Hepatocyte (in vitro differentiated cells): ENCODE measurements around the gene NPLOC4. TPM values are rescaled to one million over a fixed set of nuclear protein-coding genes. Genes with fewer than 3 reads are reported as not detected.

Experiments
- DNase-seq: peaks from one replicate; pipeline ENCODE4 v3.0.0-alpha.2; 2016; ENCODE audit warnings: low spot score
- H2AFZ ChIP-seq: fragments of 200-600 bp; sonication (generic); 2 replicates; pipeline ENCODE4 v1.6.0; 2016; ENCODE audit warnings: antibody characterized with exemption, mild to moderate bottlenecking
- H3K27ac ChIP-seq: fragments of 200-600 bp; sonication (generic); 2 replicates; pipeline ENCODE4 v1.5.1; 2016; ENCODE audit warnings: mild to moderate bottlenecking
- H3K27me3 ChIP-seq: fragments of 200-600 bp; sonication (generic); 2 replicates; pipeline ENCODE4 v1.6.1; 2016
- H3K36me3 ChIP-seq: fragments of 200-600 bp; sonication (generic); replicated peaks from 2 replicates; pipeline ENCODE4 v1.5.1; 2016; ENCODE audit warnings: low read depth; ENCODE audit not compliant: insufficient read depth
- H3K4me1 ChIP-seq: fragments of 200-600 bp; sonication (generic); 2 replicates; pipeline ENCODE4 v1.5.1; 2016; ENCODE audit warnings: mild to moderate bottlenecking, moderate library complexity; ENCODE audit not compliant: insufficient read depth
- H3K4me2 ChIP-seq: fragments of 200-600 bp; sonication (generic); 2 replicates; pipeline ENCODE4 v1.6.0; 2016
- H3K4me3 ChIP-seq: fragments of 200-600 bp; sonication (generic); 2 replicates; pipeline ENCODE4 v1.5.1; 2016; ENCODE audit warnings: mild to moderate bottlenecking
- H3K79me2 ChIP-seq: fragments of 200-600 bp; sonication (generic); 2 replicates; pipeline ENCODE4 v1.6.0; 2017; ENCODE audit warnings: mild to moderate bottlenecking
- H3K9me2 ChIP-seq: fragments of 200-600 bp; sonication (generic); replicated peaks from 2 replicates; pipeline ENCODE4 v1.6.0; 2017; ENCODE audit warnings: mild to moderate bottlenecking; ENCODE audit not compliant: insufficient read depth
- H3K9me3 ChIP-seq: fragments of 200-600 bp; sonication (generic); 2 replicates; pipeline ENCODE4 v1.5.1; 2016; ENCODE audit warnings: low read depth, mild to moderate bottlenecking
- H4K20me1 ChIP-seq: fragments of 200-600 bp; sonication (generic); 2 replicates; pipeline ENCODE4 v1.6.0; 2016; ENCODE audit warnings: mild to moderate bottlenecking; ENCODE audit not compliant: insufficient read depth, poor library complexity, severe bottlenecking
- CTCF ChIP-seq: fragments of 200-600 bp; sonication (generic); IDR thresholded peaks from 2 replicates; pipeline ENCODE4 v1.5.1; 2016; ENCODE audit warnings: antibody characterized with exemption, mild to moderate bottlenecking; ENCODE audit not compliant: poor library complexity
- EZH2 ChIP-seq: fragments of 200-600 bp; sonication (generic); IDR thresholded peaks from 2 replicates; pipeline ENCODE4 v1.6.1; 2016; ENCODE audit warnings: antibody characterized with exemption, mild to moderate bottlenecking, borderline replicate concordance
- EZH2phosphoT487 ChIP-seq: fragments of 200-600 bp; sonication (generic); IDR thresholded peaks from one replicate; pipeline ENCODE4 v1.6.1; 2018; ENCODE audit warnings: antibody characterized with exemption, mild to moderate bottlenecking, low read depth, moderate library complexity; ENCODE audit not compliant: unreplicated experiment, severe bottlenecking
- WGBS: methylation state at CpG from one replicate; pipeline ENCODE4 v1.1.6; 2016; ENCODE audit warnings: low lambda C conversion rate; ENCODE audit errors: missing lambda C conversion rate; 5-methylcytosine and 5-hydroxymethylcytosine counted together
- polyA plus RNA-seq: library from polyadenylated mRNA; unstranded; fragments of >200 nt; fragmentation: Nextera tagmentation; extraction: Ambion mirVana; gene quantifications from 2 replicates; pipeline ENCODE4 v1.2.1, GENCODE V29; 2016
- total RNA-seq: library from RNA; depleted of rRNA; stranded (reverse); fragments of >200 nt; gene quantifications from 2 replicates; pipeline ENCODE4 v1.2.3, GENCODE V29; 2014

NPLOC4 gene
- total and polyA plus RNA-seq, 2 experiments from 2014 or later: 53.7 to 54.6 TPM

GRCh38 chr17:81576621-81577277 lies 60.2 kb downstream of the NPLOC4 start:
- Histone ChIP-seq H3K9me2 (no peaks in the 10 kb centered on the region), H2AFZ (no peak overlapping the region), H3K79me2 (peaks cover 13% of the 10 kb centered on the region), H4K20me1 (peaks cover 6% of the 10 kb centered on the region), H3K27ac (peak overlapping the region; percentile 69), H3K9me3 (no peaks in the 10 kb centered on the region), H3K4me2 (peak overlapping the region; percentile 42), H3K36me3 (no peaks in the 10 kb centered on the region), H3K4me1 (peaks cover 19% of the 10 kb centered on the region), H3K4me3 (no peak overlapping the region), H3K27me3 (no peaks in the 10 kb centered on the region)
- TF ChIP-seq CTCF: no peak
- TF ChIP-seq EZH2: no peak
- no peak for TF ChIP-seq EZH2phosphoT487
- WGBS: 61% methylated on average over 15 of the region's 17 CpGs
- DNase-seq: no peak

- Histone ChIP-seq H3K4me3 (no peak overlapping the region), H3K4me2 (no peak overlapping the region), H3K4me1 (peaks cover 19% of the 10 kb centered on the region), H3K27ac (no peak overlapping the region), H2AFZ (no peak overlapping the region), H3K36me3 (no peaks in the 10 kb centered on the region), H3K27me3 (no peaks in the 10 kb centered on the region), H3K9me3 (no peaks in the 10 kb centered on the region), H3K9me2 (no peaks in the 10 kb centered on the region), H3K79me2 (peaks cover 13% of the 10 kb centered on the region), H4K20me1 (peaks cover 6% of the 10 kb centered on the region)
- no peak for DNase-seq
- TF ChIP-seq EZH2: no peak
- 93% methylated on average over 3 of the region's 3 CpGs for WGBS
Measured at GRCh38 chr17:81575836-81576235, 61.1 kb downstream of the NPLOC4 start.

- H4K20me1 ChIP-seq: no peaks in the 10 kb centered on the region
- 68% methylated on average over 8 of the region's 8 CpGs for WGBS
- no peak overlapping the region for H3K4me2 ChIP-seq
- no peak overlapping the region for H3K4me3 ChIP-seq
- H3K79me2 ChIP-seq: peaks cover 13% of the 10 kb centered on the region
- no peaks in the 10 kb centered on the region for H3K9me3 ChIP-seq
- H3K27ac ChIP-seq: no peak overlapping the region
- H3K9me2 ChIP-seq: no peaks in the 10 kb centered on the region
- no peaks in the 10 kb centered on the region for H3K27me3 ChIP-seq
- TF ChIP-seq EZH2 (no peak), EZH2phosphoT487 (no peak), CTCF (no peak)
- peaks cover 19% of the 10 kb centered on the region for H3K4me1 ChIP-seq
- no peak for DNase-seq
- H3K36me3 ChIP-seq: no peaks in the 10 kb centered on the region
- no peak overlapping the region for H2AFZ ChIP-seq
Measured at GRCh38 chr17:81574643-81574956, 62.3 kb downstream of the NPLOC4 start.

- H3K4me1 ChIP-seq: peaks cover 19% of the 10 kb centered on the region
- no peaks in the 10 kb centered on the region for H3K27me3 ChIP-seq
- no peak overlapping the region for H3K27ac ChIP-seq
- no peak overlapping the region for H2AFZ ChIP-seq
- H3K4me2 ChIP-seq: no peak overlapping the region
- no peaks in the 10 kb centered on the region for H4K20me1 ChIP-seq
- TF ChIP-seq EZH2 (no peak), EZH2phosphoT487 (no peak), CTCF (no peak)
- no peak overlapping the region for H3K4me3 ChIP-seq
- no peaks in the 10 kb centered on the region for H3K36me3 ChIP-seq
- 70% methylated on average over 17 of the region's 17 CpGs for WGBS
- no peaks in the 10 kb centered on the region for H3K9me2 ChIP-seq
- peaks cover 13% of the 10 kb centered on the region for H3K79me2 ChIP-seq
- H3K9me3 ChIP-seq: no peaks in the 10 kb centered on the region
- no peak for DNase-seq
Measured at GRCh38 chr17:81573794-81574642, 62.9 kb downstream of the NPLOC4 start.
